ENCODE results near the gene DCTPP1. TPM values are rescaled to one million over a fixed set of nuclear protein-coding genes. Genes with fewer than 3 reads are reported as not detected.

DCTPP1 gene
- total RNA-seq, 1 donor from 2014 or later = 28.9 TPM

- FAIRE-seq = no peak
Observed at GRCh38 chr16:30449116-30449435, 19.2 kb upstream of the DCTPP1 start.

GRCh38 chr16:30447512-30448226 is 17.8 kb upstream of the DCTPP1 start:
- FAIRE-seq = no peak
- no peak for DNase-seq (ENCODE audit: low spot score in 2 of 2)

More at GRCh38 chr16:30449116-30449435, 19.2 kb upstream of the DCTPP1 start:
- no peak for DNase-seq (ENCODE audit: low spot score in 2 of 2)

GRCh38 chr16:30446203-30446595 is 16.4 kb upstream of the DCTPP1 start:
- no peak for FAIRE-seq

GRCh38 chr16:30445408-30446202 is 15.8 kb upstream of the DCTPP1 start, which contains the start of gene SEPHS2:
Gene SEPHS2 (minus strand): TSS chr16:30445874. CDS start chr16:30445727, 147 bp downstream.
- peak; percentile 90 to 91 for DNase-seq (ENCODE audit: low spot score in 2 of 2)
- no peak for FAIRE-seq

More at GRCh38 chr16:30446203-30446595, 16.4 kb upstream of the DCTPP1 start:
- DNase-seq (ENCODE audit: low spot score in 2 of 2) = no peak

- DNase-seq (ENCODE audit: low spot score in 2 of 2) (no peak), FAIRE-seq (no peak)
Observed at GRCh38 chr16:30445149-30445407, 15.2 kb upstream of the DCTPP1 start.

- no peak for FAIRE-seq
- no peak for DNase-seq (ENCODE audit: low spot score in 2 of 2)
Observed at GRCh38 chr16:30444231-30445148, 14.7 kb upstream of the DCTPP1 start.

GRCh38 chr16:30443631-30444030 is 13.8 kb upstream of the DCTPP1 start:
- DNase-seq (ENCODE audit: low spot score in 2 of 2) (no peak), FAIRE-seq (no peak)

GRCh38 chr16:30439720-30440348 is 10.0 kb upstream of the DCTPP1 start:
- FAIRE-seq (no peak), DNase-seq (ENCODE audit: low spot score in 2 of 2) (no peak)

- DNase-seq (ENCODE audit: low spot score in 2 of 2) = no peak
- FAIRE-seq = no peak
Observed at GRCh38 chr16:30438835-30439234, 9.0 kb upstream of the DCTPP1 start.

GRCh38 chr16:30437511-30438046 is 7.7 kb upstream of the DCTPP1 start:
- DNase-seq (ENCODE audit: low spot score in 2 of 2) = no peak
- no peak for FAIRE-seq

- FAIRE-seq = no peak
- DNase-seq (ENCODE audit: low spot score in 2 of 2) = no peak
Observed at GRCh38 chr16:30434852-30435251, 5.0 kb upstream of the DCTPP1 start.

- FAIRE-seq = no peak
- no peak for DNase-seq (ENCODE audit: low spot score in 2 of 2)
Observed at GRCh38 chr16:30430428-30430970, 669 bp upstream of the DCTPP1 start.

GRCh38 chr16:30429418-30429677 is 482 bp downstream of the DCTPP1 start:
- no peak for FAIRE-seq
- no peak for DNase-seq (ENCODE audit: low spot score in 2 of 2)

- DNase-seq (ENCODE audit: low spot score in 2 of 2) = no peak
- FAIRE-seq = no peak
Observed at GRCh38 chr16:30428055-30428454, 1.8 kb downstream of the DCTPP1 start.

- no peak for DNase-seq (ENCODE audit: low spot score in 2 of 2)
- no peak for FAIRE-seq
Observed at GRCh38 chr16:30421010-30421409, 8.8 kb downstream of the DCTPP1 start.

- DNase-seq (ENCODE audit: low spot score in 2 of 2) (no peak), FAIRE-seq (no peak)
Observed at GRCh38 chr16:30418350-30419181, 11.3 kb downstream of the DCTPP1 start.

- FAIRE-seq (no peak), DNase-seq (ENCODE audit: low spot score in 2 of 2) (peak; percentile 77 to 83)
Observed at GRCh38 chr16:30417529-30418349, 12.1 kb downstream of the DCTPP1 start.
